KMS-11 (cell line): ENCODE measurements around the gene MAPK4.

Experiments
- H2AFZ ChIP-seq: fragments of 200-600 bp; sonication (generic); 2 replicates; pipeline ENCODE4 v1.6.1; 2016; ENCODE audit warnings: antibody characterized with exemption, mixed run types, low read depth
- H3K27ac ChIP-seq: fragments of 200-600 bp; sonication (generic); 2 replicates; pipeline ENCODE4 v1.6.1; 2016; ENCODE audit warnings: mild to moderate bottlenecking, mixed run types
- H3K27me3 ChIP-seq: fragments of 200-600 bp; sonication (generic); 2 replicates; pipeline ENCODE4 v1.6.1; 2017; ENCODE audit warnings: mild to moderate bottlenecking, low read depth, mixed run types, moderate library complexity; ENCODE audit not compliant: insufficient read depth
- H3K36me3 ChIP-seq: fragments of 200-600 bp; sonication (generic); 2 replicates; pipeline ENCODE4 v1.6.1; 2017; ENCODE audit warnings: mild to moderate bottlenecking, mixed run types; ENCODE audit not compliant: insufficient read depth
- H3K4me1 ChIP-seq: fragments of 200-600 bp; sonication (generic); 2 replicates; pipeline ENCODE4 v1.6.1; 2016; ENCODE audit warnings: mild to moderate bottlenecking, low read depth, mixed run types; ENCODE audit not compliant: poor library complexity, severe bottlenecking
- H3K4me2 ChIP-seq: fragments of 200-600 bp; sonication (generic); 2 replicates; pipeline ENCODE4 v1.7.0; 2016; ENCODE audit warnings: mild to moderate bottlenecking, mixed run types
- H3K4me3 ChIP-seq: fragments of 200-600 bp; sonication (generic); IDR thresholded peaks from 2 replicates; pipeline ENCODE4 v1.6.1; 2017; ENCODE audit warnings: low read depth, low read length, mixed read lengths; ENCODE audit not compliant: insufficient read depth
- H3K79me2 ChIP-seq: fragments of 200-600 bp; sonication (generic); 2 replicates; pipeline ENCODE4 v1.6.1; 2016; ENCODE audit warnings: low read depth, mixed run types; ENCODE audit not compliant: insufficient read depth
- H3K9ac ChIP-seq: fragments of 200-600 bp; sonication (generic); 2 replicates; pipeline ENCODE4 v1.6.1; 2016; ENCODE audit warnings: mild to moderate bottlenecking, mixed run types
- H4K20me1 ChIP-seq: fragments of 200-600 bp; sonication (generic); 2 replicates; pipeline ENCODE4 v1.6.1; 2016; ENCODE audit warnings: mild to moderate bottlenecking, mixed run types; ENCODE audit not compliant: insufficient read depth
- TF ChIP-seq, protein P1 (sequence below): fragments of 200-600 bp; sonication (generic); conservative IDR thresholded peaks from 2 replicates; pipeline ENCODE4 v1.6.1; 2017; ENCODE audit warnings: low read depth, mild to moderate bottlenecking, antibody characterized with exemption, low read length, moderate library complexity, mixed read lengths

Gene MAPK4

DNA sequence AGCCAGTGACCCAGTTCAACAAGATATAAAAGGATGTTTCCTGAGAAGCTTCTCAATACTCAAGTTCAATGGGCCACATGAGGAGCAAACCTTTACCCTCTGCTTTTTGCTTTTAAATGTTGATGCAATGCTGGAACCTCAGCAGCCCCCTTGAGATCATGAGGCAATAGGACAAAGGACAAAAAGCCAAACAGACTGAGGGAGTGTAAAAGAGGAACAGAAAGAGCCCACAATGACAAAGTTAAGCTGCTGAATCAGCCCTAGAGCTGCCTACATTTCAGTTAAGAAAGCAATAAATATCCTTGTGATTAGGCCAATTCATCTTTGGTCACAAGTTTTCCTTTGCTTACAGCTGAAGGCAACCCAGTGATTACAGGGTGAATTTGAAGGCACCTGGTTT lies 183.1 kb downstream of the MAPK4 start:
- Histone ChIP-seq H3K4me1 (no peaks in the 10 kb centered on the region), H3K9ac (no peak overlapping the region), H3K27ac (no peak overlapping the region), H3K27me3 (no peaks in the 10 kb centered on the region), H3K4me3 (no peak overlapping the region), H3K36me3 (no peaks in the 10 kb centered on the region), H3K79me2 (no peaks in the 10 kb centered on the region), H3K4me2 (no peak overlapping the region), H4K20me1 (no peaks in the 10 kb centered on the region), H2AFZ (no peak overlapping the region)
- TF ChIP-seq, protein P1, sequence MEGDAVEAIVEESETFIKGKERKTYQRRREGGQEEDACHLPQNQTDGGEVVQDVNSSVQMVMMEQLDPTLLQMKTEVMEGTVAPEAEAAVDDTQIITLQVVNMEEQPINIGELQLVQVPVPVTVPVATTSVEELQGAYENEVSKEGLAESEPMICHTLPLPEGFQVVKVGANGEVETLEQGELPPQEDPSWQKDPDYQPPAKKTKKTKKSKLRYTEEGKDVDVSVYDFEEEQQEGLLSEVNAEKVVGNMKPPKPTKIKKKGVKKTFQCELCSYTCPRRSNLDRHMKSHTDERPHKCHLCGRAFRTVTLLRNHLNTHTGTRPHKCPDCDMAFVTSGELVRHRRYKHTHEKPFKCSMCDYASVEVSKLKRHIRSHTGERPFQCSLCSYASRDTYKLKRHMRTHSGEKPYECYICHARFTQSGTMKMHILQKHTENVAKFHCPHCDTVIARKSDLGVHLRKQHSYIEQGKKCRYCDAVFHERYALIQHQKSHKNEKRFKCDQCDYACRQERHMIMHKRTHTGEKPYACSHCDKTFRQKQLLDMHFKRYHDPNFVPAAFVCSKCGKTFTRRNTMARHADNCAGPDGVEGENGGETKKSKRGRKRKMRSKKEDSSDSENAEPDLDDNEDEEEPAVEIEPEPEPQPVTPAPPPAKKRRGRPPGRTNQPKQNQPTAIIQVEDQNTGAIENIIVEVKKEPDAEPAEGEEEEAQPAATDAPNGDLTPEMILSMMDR: no peak

DNA sequence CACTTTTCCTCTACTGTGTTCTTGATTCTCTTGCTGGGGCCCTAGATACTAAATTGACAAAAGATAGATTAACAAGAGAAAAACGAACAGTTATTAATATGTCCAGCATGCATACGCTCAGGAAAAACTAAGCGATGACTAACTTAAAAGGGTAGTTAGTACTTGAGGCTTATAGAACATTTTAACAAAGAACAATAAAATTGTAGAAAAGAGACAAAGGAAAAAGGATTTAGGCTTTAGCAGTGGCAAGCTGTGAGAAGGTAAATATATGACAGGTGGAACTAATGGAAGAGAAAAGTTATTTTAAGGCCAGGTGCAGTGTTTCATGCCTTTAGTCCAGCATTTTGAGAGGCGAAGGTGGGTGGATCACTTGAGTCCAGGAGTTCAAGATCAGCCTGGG lies 184.4 kb downstream of the MAPK4 start:
- TF ChIP-seq, protein P1: no peak
- H3K36me3 ChIP-seq: no peaks in the 10 kb centered on the region
- H3K4me1 ChIP-seq: no peaks in the 10 kb centered on the region
- no peaks in the 10 kb centered on the region for H4K20me1 ChIP-seq
- no peaks in the 10 kb centered on the region for H3K79me2 ChIP-seq
- H3K27ac ChIP-seq: no peak overlapping the region
- no peak overlapping the region for H3K4me3 ChIP-seq
- H2AFZ ChIP-seq: no peak overlapping the region
- H3K27me3 ChIP-seq: no peaks in the 10 kb centered on the region
- H3K4me2 ChIP-seq: no peak overlapping the region
- no peak overlapping the region for H3K9ac ChIP-seq

DNA sequence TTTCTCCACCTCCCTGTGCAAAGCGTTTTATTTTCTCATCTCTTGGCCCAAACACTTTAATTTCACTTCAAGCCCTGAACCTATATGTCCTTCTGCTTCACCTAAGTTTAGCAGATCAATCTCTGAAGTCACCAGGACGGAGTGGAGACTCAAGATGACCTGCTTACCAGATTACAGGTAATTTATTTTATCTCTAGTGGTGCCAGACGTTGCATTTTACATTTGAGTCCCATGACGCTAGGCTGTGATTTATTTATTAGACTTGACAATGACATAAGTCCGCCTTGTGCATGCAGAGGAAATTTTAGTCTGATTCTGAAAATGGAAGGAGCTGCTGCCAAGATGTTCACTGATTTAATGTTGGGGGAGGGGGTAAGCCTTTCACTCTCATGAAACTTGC lies 186.1 kb downstream of the MAPK4 start:
- H3K27me3 ChIP-seq: no peaks in the 10 kb centered on the region
- TF ChIP-seq, protein P1: no peak
- H3K36me3 ChIP-seq: no peaks in the 10 kb centered on the region
- H3K4me2 ChIP-seq: no peak overlapping the region
- H3K4me3 ChIP-seq: no peak overlapping the region
- H2AFZ ChIP-seq: no peak overlapping the region
- H3K4me1 ChIP-seq: no peaks in the 10 kb centered on the region
- H3K79me2 ChIP-seq: no peaks in the 10 kb centered on the region
- H4K20me1 ChIP-seq: no peaks in the 10 kb centered on the region
- no peak overlapping the region for H3K9ac ChIP-seq
- no peak overlapping the region for H3K27ac ChIP-seq

DNA sequence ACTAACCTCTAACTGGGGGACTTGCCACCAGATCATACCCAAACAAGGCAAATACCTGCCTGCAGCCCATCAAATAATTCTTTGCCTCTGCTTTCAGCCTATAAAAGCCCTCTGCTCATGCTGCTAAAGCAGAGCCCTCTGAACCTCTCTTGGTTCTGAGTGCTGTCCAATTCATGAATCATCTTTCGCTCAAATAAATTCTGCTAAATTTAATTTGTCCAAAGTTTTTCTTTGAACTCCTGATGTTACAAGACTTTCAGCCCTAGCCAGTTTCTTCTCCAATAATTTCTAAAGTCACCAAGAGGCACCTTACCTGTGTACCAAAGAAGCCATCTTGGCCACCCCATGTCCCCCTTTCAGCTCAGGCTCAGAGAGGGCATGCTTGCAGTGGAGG lies 188.0 kb downstream of the MAPK4 start:
- no peak overlapping the region for H2AFZ ChIP-seq
- H3K36me3 ChIP-seq: no peaks in the 10 kb centered on the region
- no peak overlapping the region for H3K4me2 ChIP-seq
- TF ChIP-seq, protein P1: no peak
- H3K4me1 ChIP-seq: no peaks in the 10 kb centered on the region
- no peaks in the 10 kb centered on the region for H3K79me2 ChIP-seq
- no peaks in the 10 kb centered on the region for H3K27me3 ChIP-seq
- H3K27ac ChIP-seq: no peak overlapping the region
- no peak overlapping the region for H3K9ac ChIP-seq
- no peak overlapping the region for H3K4me3 ChIP-seq
- no peaks in the 10 kb centered on the region for H4K20me1 ChIP-seq
